Measurements from ENCODE around the gene KNDC1.
A peak's percentile ranks its signal among the peaks of the same experiment; 100 is the strongest.

The KNDC1 gene

GRCh38 chr10:133267293-133267692 lies 107.3 kb downstream of the KNDC1 start:
- Histone ChIP-seq H3K4me1 (ENCODE audit: control insufficient read depth, insufficient read depth, low read length) (peaks cover under 1% of the 10 kb centered on the region), H3K9me3 (ENCODE audit: control insufficient read depth, insufficient read depth, low read depth, low read length) (no peaks in the 10 kb centered on the region), H3K36me3 (ENCODE audit: control insufficient read depth in 2 of 2, insufficient read depth in 1 of 2, low read length in 2 of 2) (peaks cover 0 to 10% of the 10 kb centered on the region in 2 experiments; a peak in 1 of 3 replicates), H3K4me3 (ENCODE audit: low read depth, low read length) (no peak overlapping the region), H3K27ac (ENCODE audit: extremely low read depth, low read depth, low read length) (no peak overlapping the region)
- CTCF ChIA-PET: interaction anchor here (0.7 kb wide), 1 partner anchor 124 kb away, joined by 3 read pairs; no protein-coding TSS in a partner anchor
- TF ChIP-seq ZNF843 (tag by site-specific recombination; IDR thresholded peaks at IDR 0.05) (no peak), ZNF529 (tag by site-specific recombination; IDR thresholded peaks at IDR 0.05; ENCODE audit: insufficient replicate concordance) (no peak), ZNF239 (tag by site-specific recombination; IDR thresholded peaks at IDR 0.05) (no peak), ZNF433 (tag by site-specific recombination; IDR thresholded peaks at IDR 0.05; ENCODE audit: low read depth) (no peak), ZNF776 (tag by site-specific recombination; IDR thresholded peaks at IDR 0.05; ENCODE audit: borderline replicate concordance) (no peak), ZNF513 (tag by site-specific recombination; IDR thresholded peaks at IDR 0.05) (no peak), ZNF112 (tag by site-specific recombination; IDR thresholded peaks at IDR 0.05) (no peak), TCF7L2 (IDR thresholded peaks at IDR 0.05; ENCODE audit: borderline replicate concordance, low read depth, low read length) (no peak), ZNF362 (tag by site-specific recombination; IDR thresholded peaks at IDR 0.05) (no peak), ZNF624 (tag by site-specific recombination; IDR thresholded peaks at IDR 0.05) (no peak), ZNF792 (tag by site-specific recombination; IDR thresholded peaks at IDR 0.05) (no peak), ZNF701 (tag by site-specific recombination; IDR thresholded peaks at IDR 0.05) (no peak)
- TF ChIP-seq, protein P1, sequence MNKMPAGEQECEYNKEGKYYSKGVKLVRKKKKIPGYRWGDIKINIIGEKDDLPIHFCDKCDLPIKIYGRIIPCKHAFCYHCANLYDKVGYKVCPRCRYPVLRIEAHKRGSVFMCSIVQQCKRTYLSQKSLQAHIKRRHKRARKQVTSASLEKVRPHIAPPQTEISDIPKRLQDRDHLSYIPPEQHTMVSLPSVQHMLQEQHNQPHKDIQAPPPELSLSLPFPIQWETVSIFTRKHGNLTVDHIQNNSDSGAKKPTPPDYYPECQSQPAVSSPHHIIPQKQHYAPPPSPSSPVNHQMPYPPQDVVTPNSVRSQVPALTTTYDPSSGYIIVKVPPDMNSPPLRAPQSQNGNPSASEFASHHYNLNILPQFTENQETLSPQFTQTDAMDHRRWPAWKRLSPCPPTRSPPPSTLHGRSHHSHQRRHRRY (tag by site-specific recombination; IDR thresholded peaks at IDR 0.05): no peak
- POLR2A ChIA-PET: no interaction called here

DNA sequence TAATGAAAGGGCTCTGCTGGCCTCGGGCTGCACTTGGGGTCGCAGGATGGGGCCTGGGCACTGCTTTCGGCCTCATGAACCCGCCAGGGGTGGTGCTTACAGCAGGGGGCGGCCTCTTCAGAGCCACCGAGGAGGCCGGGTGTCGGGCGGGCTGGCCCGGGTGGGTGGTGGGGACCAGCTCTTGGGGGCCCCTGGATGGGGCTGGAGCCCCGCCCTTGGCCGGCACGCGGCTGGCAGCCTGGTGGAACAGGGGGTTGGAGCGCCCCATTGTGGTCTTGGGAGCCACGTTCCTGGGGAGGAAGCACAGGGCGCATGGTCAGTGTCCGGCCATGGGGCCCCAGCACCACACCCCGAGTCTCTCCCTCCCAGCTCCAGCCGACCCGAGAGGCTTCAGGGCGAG lies 107.8 kb downstream of the KNDC1 start:
- no peaks in the 10 kb centered on the region for H3K9me3 ChIP-seq (ENCODE audit: control insufficient read depth, insufficient read depth, low read depth, low read length)
- ChIA-PET CTCF (interaction anchor here (0.7 kb wide), 1 partner anchor 125 kb away, joined by 3 read pairs; no protein-coding TSS in a partner anchor), POLR2A (no interaction called here)
- no peak overlapping the region for H3K4me3 ChIP-seq (ENCODE audit: low read depth, low read length)
- H3K36me3 ChIP-seq (ENCODE audit: control insufficient read depth in 2 of 2, insufficient read depth in 1 of 2, low read length in 2 of 2): peaks cover 0 to 10% of the 10 kb centered on the region in 2 experiments; a peak in 1 of 3 replicates
- H3K27ac ChIP-seq (ENCODE audit: extremely low read depth, low read depth, low read length): no peak overlapping the region
- TF ChIP-seq ZNF391 (tag by site-specific recombination; IDR thresholded peaks at IDR 0.05; ENCODE audit: borderline replicate concordance, low read depth): no peak
- no peak for TF ChIP-seq SP2 (tag by site-specific recombination; IDR thresholded peaks at IDR 0.05)
- H3K4me1 ChIP-seq (ENCODE audit: control insufficient read depth, insufficient read depth, low read length): no peaks in the 10 kb centered on the region

DNA sequence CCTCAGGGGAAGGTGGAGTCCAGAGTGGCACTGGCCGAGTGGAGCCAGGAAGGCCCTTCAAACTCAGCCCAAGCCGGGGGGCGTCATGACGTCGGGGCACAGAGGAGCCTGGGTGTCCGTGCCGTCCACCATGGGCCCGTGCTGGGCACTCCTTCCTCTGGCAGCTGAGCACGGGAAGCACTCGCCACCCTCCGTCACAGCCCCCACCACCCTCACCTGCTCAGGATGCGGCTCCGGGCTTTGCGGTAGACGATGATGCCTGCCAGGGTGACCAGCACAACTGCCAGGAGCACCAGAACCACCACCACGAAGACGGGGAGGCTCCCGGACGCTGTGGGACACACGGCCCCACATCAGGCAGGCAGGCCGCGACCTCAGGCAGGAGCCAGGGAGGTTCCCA lies 108.5 kb downstream of the KNDC1 start:
- H3K4me1 ChIP-seq (ENCODE audit: control insufficient read depth, insufficient read depth, low read length): no peaks in the 10 kb centered on the region
- ChIA-PET CTCF (interaction anchor here (0.5 kb wide), 1 partner anchor 328 kb away, joined by 5 read pairs; no protein-coding TSS in a partner anchor), POLR2A (no interaction called here)
- TF ChIP-seq, protein P2, sequence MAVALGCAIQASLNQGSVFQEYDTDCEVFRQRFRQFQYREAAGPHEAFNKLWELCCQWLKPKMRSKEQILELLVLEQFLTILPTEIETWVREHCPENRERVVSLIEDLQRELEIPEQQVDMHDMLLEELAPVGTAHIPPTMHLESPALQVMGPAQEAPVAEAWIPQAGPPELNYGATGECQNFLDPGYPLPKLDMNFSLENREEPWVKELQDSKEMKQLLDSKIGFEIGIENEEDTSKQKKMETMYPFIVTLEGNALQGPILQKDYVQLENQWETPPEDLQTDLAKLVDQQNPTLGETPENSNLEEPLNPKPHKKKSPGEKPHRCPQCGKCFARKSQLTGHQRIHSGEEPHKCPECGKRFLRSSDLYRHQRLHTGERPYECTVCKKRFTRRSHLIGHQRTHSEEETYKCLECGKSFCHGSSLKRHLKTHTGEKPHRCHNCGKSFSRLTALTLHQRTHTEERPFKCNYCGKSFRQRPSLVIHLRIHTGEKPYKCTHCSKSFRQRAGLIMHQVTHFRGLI (tag by site-specific recombination; IDR thresholded peaks at IDR 0.05): 0 out of 2 replicates have a peak, but pooled peaks have one; percentile 29
- no peak for TF ChIP-seq ZNF26 (tag by site-specific recombination; IDR thresholded peaks at IDR 0.05)
- TF ChIP-seq ZNF10 (tag by site-specific recombination; IDR thresholded peaks at IDR 0.05): 0 out of 2 replicates have a peak, but pooled peaks have one; percentile 23
- peaks cover 0 to 10% of the 10 kb centered on the region in 2 experiments; a peak in 1 of 3 replicates for H3K36me3 ChIP-seq (ENCODE audit: control insufficient read depth in 2 of 2, insufficient read depth in 1 of 2, low read length in 2 of 2)
- no peaks in the 10 kb centered on the region for H3K9me3 ChIP-seq (ENCODE audit: control insufficient read depth, insufficient read depth, low read depth, low read length)
- no peak overlapping the region for H3K27ac ChIP-seq (ENCODE audit: extremely low read depth, low read depth, low read length)
- H3K4me3 ChIP-seq (ENCODE audit: low read depth, low read length): no peak overlapping the region
